Measurements from ENCODE around the gene GTPBP1. TPM values are rescaled to one million over a fixed set of nuclear protein-coding genes. Genes with fewer than 3 reads are reported as not detected.

GTPBP1 gene
- total RNA-seq, 4 donors from 2014 or later, result 46.0 to 72.0 (median 56.6) TPM

DNA sequence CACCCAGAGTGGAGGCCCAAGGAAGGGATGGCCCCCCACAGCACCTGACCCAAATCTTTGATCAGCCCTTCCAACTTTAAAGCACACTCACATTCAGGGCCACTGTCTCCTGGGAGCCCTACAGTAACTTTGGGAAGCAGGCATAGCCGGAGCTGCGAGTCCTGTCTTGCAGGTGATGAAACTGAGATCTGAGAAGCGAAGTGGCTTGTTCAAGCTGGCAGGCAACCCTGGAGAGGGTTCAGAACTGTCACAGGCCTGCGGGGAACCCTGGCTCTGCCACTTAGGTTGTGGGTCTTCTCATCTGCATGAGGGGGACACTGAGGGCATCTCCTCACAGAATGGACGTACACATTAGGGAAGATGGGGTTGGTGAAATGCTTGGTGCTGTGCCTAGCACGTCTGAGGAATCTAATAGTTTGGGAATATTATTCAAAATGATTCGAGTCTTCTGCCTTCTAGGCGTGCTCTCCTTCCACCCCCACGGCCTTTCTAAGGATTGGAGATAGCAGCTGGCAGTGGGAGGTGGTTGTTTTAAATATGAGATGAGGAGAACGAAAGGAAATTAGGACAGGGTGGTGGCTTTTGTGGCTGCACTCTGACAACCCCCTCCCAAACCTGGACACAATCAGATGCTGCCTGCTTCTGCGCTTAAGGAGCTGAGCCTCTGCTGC is 68.9 kb downstream of the GTPBP1 start:
- no peak overlapping the region for H3K27ac ChIP-seq
- WGBS, 2 donors, result 69 to 77% methylated on average over 9 to 11 of the region's 11 CpGs
- no peak for TF ChIP-seq POLR2A (IDR thresholded peaks at IDR 0.05)
- TF ChIP-seq, protein P1, sequence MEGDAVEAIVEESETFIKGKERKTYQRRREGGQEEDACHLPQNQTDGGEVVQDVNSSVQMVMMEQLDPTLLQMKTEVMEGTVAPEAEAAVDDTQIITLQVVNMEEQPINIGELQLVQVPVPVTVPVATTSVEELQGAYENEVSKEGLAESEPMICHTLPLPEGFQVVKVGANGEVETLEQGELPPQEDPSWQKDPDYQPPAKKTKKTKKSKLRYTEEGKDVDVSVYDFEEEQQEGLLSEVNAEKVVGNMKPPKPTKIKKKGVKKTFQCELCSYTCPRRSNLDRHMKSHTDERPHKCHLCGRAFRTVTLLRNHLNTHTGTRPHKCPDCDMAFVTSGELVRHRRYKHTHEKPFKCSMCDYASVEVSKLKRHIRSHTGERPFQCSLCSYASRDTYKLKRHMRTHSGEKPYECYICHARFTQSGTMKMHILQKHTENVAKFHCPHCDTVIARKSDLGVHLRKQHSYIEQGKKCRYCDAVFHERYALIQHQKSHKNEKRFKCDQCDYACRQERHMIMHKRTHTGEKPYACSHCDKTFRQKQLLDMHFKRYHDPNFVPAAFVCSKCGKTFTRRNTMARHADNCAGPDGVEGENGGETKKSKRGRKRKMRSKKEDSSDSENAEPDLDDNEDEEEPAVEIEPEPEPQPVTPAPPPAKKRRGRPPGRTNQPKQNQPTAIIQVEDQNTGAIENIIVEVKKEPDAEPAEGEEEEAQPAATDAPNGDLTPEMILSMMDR (IDR thresholded peaks at IDR 0.05), result no peak

GRCh38 chr22:38775656-38776055 is 69.9 kb downstream of the GTPBP1 start:
- H3K27ac ChIP-seq, result no peak overlapping the region
- 66 to 72% methylated on average over 13 of the region's 13 CpGs for WGBS, 2 donors
- peaks cover 0 to 39% (median 0%) of the 10 kb centered on the region in 3 donors for H3K36me3 ChIP-seq
- no peak overlapping the region for H3K4me3 ChIP-seq
- H3K27me3 ChIP-seq, result no peaks in the 10 kb centered on the region
- H3K4me1 ChIP-seq, result no peaks in the 10 kb centered on the region
- no peak for TF ChIP-seq POLR2A (IDR thresholded peaks at IDR 0.05)
- TF ChIP-seq, protein P1 (IDR thresholded peaks at IDR 0.05), result no peak
- no peak for TF ChIP-seq EP300 (IDR thresholded peaks at IDR 0.05)
- H3K9me3 ChIP-seq, result no peaks in the 10 kb centered on the region
- DNase-seq (ENCODE audit: low spot score in 2 of 2), result no peak

More for the DNA sequence above, 68.9 kb downstream of the GTPBP1 start:
- Histone ChIP-seq H3K27me3 (no peaks in the 10 kb centered on the region), H3K4me3 (no peak overlapping the region), H3K36me3 (peaks cover 0 to 29% (median 0%) of the 10 kb centered on the region in 3 donors), H3K4me1 (no peaks in the 10 kb centered on the region), H3K9me3 (no peaks in the 10 kb centered on the region)
- DNase-seq (ENCODE audit: low spot score in 2 of 2), result no peak

DNA sequence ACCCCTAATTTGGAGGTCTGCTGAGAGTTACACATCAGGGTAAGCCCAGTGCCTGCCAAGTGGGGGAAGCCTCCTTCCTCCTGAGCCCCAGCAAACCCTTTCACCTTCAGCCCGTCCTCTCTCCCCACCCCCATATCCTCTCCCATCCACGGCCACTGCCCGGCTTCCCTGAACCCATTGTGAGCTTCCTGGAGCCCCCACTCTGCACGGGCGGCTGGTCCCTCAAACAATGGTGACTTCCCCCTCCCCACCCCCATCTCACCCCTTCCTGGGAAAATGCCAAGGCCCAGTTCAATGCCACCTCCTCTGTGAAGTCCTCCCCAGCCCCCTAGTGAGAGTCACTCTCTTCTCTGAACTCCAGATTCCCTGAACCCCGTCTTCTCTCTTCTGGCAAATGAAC is 70.3 kb downstream of the GTPBP1 start:
- Histone ChIP-seq H3K4me1 (no peaks in the 10 kb centered on the region), H3K9me3 (no peaks in the 10 kb centered on the region), H3K27me3 (no peaks in the 10 kb centered on the region), H3K4me3 (no peak overlapping the region), H3K36me3 (peaks cover 0 to 43% (median 0%) of the 10 kb centered on the region in 3 donors), H3K27ac (no peak overlapping the region)
- DNase-seq (ENCODE audit: low spot score in 2 of 2), result no peak
- TF ChIP-seq POLR2A (IDR thresholded peaks at IDR 0.05), result no peak
- TF ChIP-seq EP300 (IDR thresholded peaks at IDR 0.05), result no peak
- TF ChIP-seq, protein P1 (IDR thresholded peaks at IDR 0.05), result no peak
- WGBS, 2 donors, result 38 to 39% methylated on average over 6 of the region's 6 CpGs

DNA sequence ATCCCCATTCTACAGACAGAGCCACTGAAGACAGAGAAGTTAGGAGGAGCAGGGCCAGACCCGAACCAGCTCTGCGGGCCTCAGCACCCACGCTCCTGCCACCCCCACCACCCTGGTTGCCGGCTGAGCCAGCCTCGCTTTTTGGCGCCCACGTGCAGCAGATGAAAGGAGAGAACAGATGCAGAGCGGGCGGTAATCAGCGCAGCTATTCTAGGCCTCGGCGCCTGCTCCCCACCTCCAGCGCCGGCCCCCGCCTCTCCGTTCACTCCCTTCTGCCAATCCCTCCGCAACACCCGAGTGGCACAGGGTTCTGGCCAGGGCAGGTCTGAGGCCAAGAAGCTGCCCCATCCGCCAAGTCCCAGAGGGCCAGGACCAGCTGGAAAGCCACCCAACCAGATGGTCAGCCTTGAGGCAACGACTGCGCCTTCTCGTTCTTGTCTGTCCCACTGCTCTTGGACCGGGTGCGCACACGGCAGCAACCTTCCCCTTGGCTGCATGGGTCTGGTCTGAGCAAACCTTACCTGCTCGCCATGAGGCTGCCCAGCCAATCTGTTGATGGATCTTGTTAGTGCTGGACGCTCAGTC is 71.4 kb downstream of the GTPBP1 start:
- Histone ChIP-seq H3K36me3 (peaks cover 0 to 46% (median 0%) of the 10 kb centered on the region in 3 donors), H3K9me3 (no peaks in the 10 kb centered on the region), H3K4me1 (peaks cover 0 to 3% (median under 1%) of the 10 kb centered on the region in 4 donors), H3K4me3 (no peak overlapping the region), H3K27me3 (no peaks in the 10 kb centered on the region), H3K27ac (no peak overlapping the region)
- WGBS, 2 donors, result 87 to 89% methylated on average over 26 to 27 of the region's 27 CpGs
- no peak for DNase-seq (ENCODE audit: low spot score in 2 of 2)
- TF ChIP-seq POLR2A (IDR thresholded peaks at IDR 0.05), result no peak
- TF ChIP-seq, protein P1 (IDR thresholded peaks at IDR 0.05), result no peak
- no peak for TF ChIP-seq EP300 (IDR thresholded peaks at IDR 0.05)

DNA sequence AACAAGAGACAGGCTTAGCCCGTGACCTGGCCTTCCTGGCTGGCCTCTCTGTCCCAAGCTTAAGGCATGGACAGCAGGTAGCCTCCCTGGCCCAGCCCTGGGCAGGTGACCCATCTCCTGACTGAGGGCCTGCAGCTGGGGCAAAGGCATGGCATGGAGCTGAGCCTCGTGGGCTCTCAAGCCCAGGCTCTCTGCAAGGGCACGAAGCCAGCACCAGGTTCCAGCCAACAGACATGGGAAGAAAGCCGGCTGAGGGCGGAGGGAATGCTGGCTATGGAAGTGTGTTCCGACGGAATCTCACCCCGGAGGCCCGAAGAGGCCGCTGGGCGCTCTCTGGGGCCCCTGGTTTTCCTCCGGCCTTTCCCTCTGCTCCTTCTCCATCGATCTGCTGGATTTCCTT is 75.3 kb downstream of the GTPBP1 start:
- no peaks in the 10 kb centered on the region for H3K27me3 ChIP-seq
- TF ChIP-seq, protein P1 (IDR thresholded peaks at IDR 0.05), result no peak
- TF ChIP-seq POLR2A (IDR thresholded peaks at IDR 0.05) (no peak), EP300 (IDR thresholded peaks at IDR 0.05) (no peak)
- no peak overlapping the region for H3K4me3 ChIP-seq
- H3K27ac ChIP-seq, result no peak overlapping the region
- WGBS, 2 donors, result 85 to 96% methylated on average over 8 to 13 of the region's 13 CpGs
- H3K9me3 ChIP-seq, result no peaks in the 10 kb centered on the region
- H3K36me3 ChIP-seq, result peaks cover 0 to 46% (median 0%) of the 10 kb centered on the region in 3 donors
- H3K4me1 ChIP-seq, result peaks cover 0 to 18% (median 6%) of the 10 kb centered on the region in 4 donors
- no peak for DNase-seq (ENCODE audit: low spot score in 2 of 2)
